GM12878 (cell line): Measurements from ENCODE around the gene ADRA2C. TPM values are rescaled to one million over a fixed set of nuclear protein-coding genes. Genes with fewer than 3 reads are reported as not detected.

Source experiments
- ATAC-seq: fragments of 200-7000 bp; cut with Tn5 transposase; 3 replicates; pipeline ENCODE4 v1.9.1; 2020; ENCODE audit warnings: mild to moderate bottlenecking, moderate library complexity
- BruUV-seq: library from RNA; stranded (reverse); fragments of 400-500 nt; replicated peaks from 2 replicates; lab custom pipeline; 2021; lab: Mats Ljungman, UMichigan
- CTCF ChIA-PET: fragments of 300-600 bp; sonication (Branson Sonifier 250); formaldehyde crosslinking; extraction: SDS; loops from one replicate; lab custom pipeline; 2021; ENCODE audit warnings: inconsistent platforms; lab: Yijun Ruan, JAX
- POLR2A ChIA-PET: fragments of 350-600 bp; formaldehyde crosslinking; extraction: SDS; loops from one replicate; lab custom pipeline; 2021; ENCODE audit warnings: inconsistent platforms; lab: Charles Lee
- RAD21 ChIA-PET: fragments of 300-600 bp; sonication (Branson Sonifier 250); formaldehyde crosslinking; loops from one replicate; lab custom pipeline; 2023; ENCODE audit warnings: antibody characterized with exemption; ENCODE audit not compliant: unreplicated experiment; lab: Charles Lee
- SMC1A ChIA-PET: fragments of 300-600 bp; sonication (Branson Sonifier 250); formaldehyde crosslinking; loops from one replicate; lab custom pipeline; 2023; ENCODE audit not compliant: unreplicated experiment, uncharacterized antibody; lab: Charles Lee
- DNase-seq: peaks from one replicate; pipeline ENCODE4 v3.0.0-alpha.2; 2011; ENCODE audit warnings: low read depth, low spot score
- FAIRE-seq: peaks from 3 replicates; lab custom pipeline; 2011; peaks lifted over from hg19 to GRCh38; lab: Jason Lieb, UNC
- H2AFZ ChIP-seq: 2 replicates; pipeline ENCODE4 v1.6.0; 2011; ENCODE audit warnings: low read depth, low read length, control low read depth; ENCODE audit not compliant: control insufficient read depth
- H3K27ac ChIP-seq: 2 replicates; pipeline ENCODE4 v1.5.1; 2011; ENCODE audit warnings: control low read depth; ENCODE audit not compliant: control insufficient read depth, insufficient read depth
- H3K27me3 ChIP-seq, 2 experiments: replicated peaks in 1 of 2; 2 replicates each; pipeline versions ENCODE4 v1.6.0 to v1.6.1; 2011; ENCODE audit warnings: low read length in 1 of 2; ENCODE audit not compliant: control insufficient read depth in 2 of 2, insufficient read depth in 2 of 2
- H3K36me3 ChIP-seq, 2 experiments: 2 replicates each; pipeline ENCODE4 v1.5.1; 2011; ENCODE audit warnings: low read length in 1 of 2; ENCODE audit not compliant: control insufficient read depth in 2 of 2, insufficient read depth in 2 of 2
- H3K4me1 ChIP-seq: 2 replicates; pipeline ENCODE4 v1.6.1; 2011; ENCODE audit warnings: mild to moderate bottlenecking, low read length, moderate library complexity, mixed read lengths; ENCODE audit not compliant: control insufficient read depth, insufficient read depth
- H3K4me2 ChIP-seq: 2 replicates; pipeline ENCODE4 v1.6.0; 2011; ENCODE audit warnings: control low read depth; ENCODE audit not compliant: control insufficient read depth, insufficient read depth
- H3K4me3 ChIP-seq: fragments of 200-600 bp; sonication (generic); 2 replicates; pipeline ENCODE4 v1.5.1; 2016
- H3K79me2 ChIP-seq: 2 replicates; pipeline ENCODE4 v1.6.0; 2011; ENCODE audit warnings: low read length; ENCODE audit not compliant: control insufficient read depth, insufficient read depth
- H3K9ac ChIP-seq: 2 replicates; pipeline ENCODE4 v1.8.0; 2011; ENCODE audit warnings: low read length, control low read depth, mixed read lengths; ENCODE audit not compliant: control insufficient read depth, insufficient read depth
- H3K9me3 ChIP-seq: replicated peaks from 3 replicates; pipeline ENCODE4 v1.5.1; 2011; ENCODE audit warnings: mild to moderate bottlenecking, low read length; ENCODE audit not compliant: control insufficient read depth, insufficient read depth
- H4K20me1 ChIP-seq: 2 replicates; pipeline ENCODE4 v1.6.0; 2011; ENCODE audit not compliant: control insufficient read depth, insufficient read depth
- BCL11A ChIP-seq: IDR thresholded peaks from 2 replicates; pipeline ENCODE4 v1.6.1; 2011; ENCODE audit warnings: low read depth, low read length
- MTA3 ChIP-seq: IDR thresholded peaks from 2 replicates; pipeline ENCODE4 v1.6.1; 2012; ENCODE audit warnings: low read length, inconsistent platforms, borderline replicate concordance
- NR2C2 ChIP-seq: IDR thresholded peaks from 2 replicates; pipeline ENCODE4 v1.6.1; 2011; ENCODE audit warnings: borderline replicate concordance, low read depth; ENCODE audit not compliant: control insufficient read depth, insufficient read length
- PML ChIP-seq: IDR thresholded peaks from 2 replicates; pipeline ENCODE4 v1.6.1; 2012; ENCODE audit warnings: low read length, inconsistent platforms
- POLR2A ChIP-seq: IDR thresholded peaks from 2 replicates; pipeline ENCODE4 v1.6.1; 2011; ENCODE audit warnings: low read depth, mild to moderate bottlenecking, low read length
- RAD21 ChIP-seq: IDR thresholded peaks from 2 replicates; pipeline ENCODE4 v1.6.1; 2011; ENCODE audit warnings: mild to moderate bottlenecking, low read depth, low read length, moderate library complexity; ENCODE audit not compliant: insufficient read depth
- RAD51 ChIP-seq: fragments of 450-650 bp; IDR thresholded peaks from 2 replicates; pipeline ENCODE4 v1.6.1; 2016; ENCODE audit warnings: moderate library complexity, mild to moderate bottlenecking, inconsistent platforms
- RFX5 ChIP-seq: IDR thresholded peaks from 2 replicates; pipeline ENCODE4 v1.6.1; 2011; ENCODE audit warnings: low read depth, low read length, improper control_type of control experiment
- SPI1 ChIP-seq: IDR thresholded peaks from 2 replicates; pipeline ENCODE4 v1.6.1; 2011; ENCODE audit warnings: low read depth, mild to moderate bottlenecking, low read length, moderate library complexity, borderline replicate concordance; ENCODE audit not compliant: insufficient read depth
- SRF ChIP-seq, 2 experiments: IDR thresholded peaks; 2 replicates each; pipeline ENCODE4 v1.6.1; 2011; ENCODE audit warnings: low read depth in 2 of 2, low read length in 2 of 2, mild to moderate bottlenecking in 1 of 2, moderate library complexity in 1 of 2
- STAT3 ChIP-seq: IDR thresholded peaks from 2 replicates; pipeline ENCODE4 v1.6.1; 2011; ENCODE audit warnings: low read depth, low read length, improper control_type of control experiment
- TCF12 ChIP-seq: IDR thresholded peaks from 2 replicates; pipeline ENCODE4 v1.6.1; 2011; ENCODE audit warnings: low read depth, mild to moderate bottlenecking, low read length
- TCF3 ChIP-seq: IDR thresholded peaks from 2 replicates; pipeline ENCODE4 v1.6.1; 2012; ENCODE audit warnings: low read depth, mild to moderate bottlenecking, low read length, borderline replicate concordance; ENCODE audit not compliant: insufficient read depth
- WGBS: methylation state at CpG from one replicate; pipeline ENCODE4 v1.1.6; 2016; ENCODE audit warnings: low lambda C conversion rate; ENCODE audit not compliant: insufficient replicate concordance, insufficient coverage; ENCODE audit errors: missing lambda C conversion rate; 5-methylcytosine and 5-hydroxymethylcytosine counted together
- in situ Hi-C: fragments of 300-500 bp; cut with MboI; formaldehyde crosslinking; loops from 9 replicates; pipeline ENCODE4 v1.14.3; 2018; ENCODE audit warnings: mixed read lengths
- intact Hi-C: fragments of 100-400 bp; cut with micrococcal nuclease; formaldehyde crosslinking; loops from one replicate; pipeline ENCODE4 v1.14.2; 2022; ENCODE audit not compliant: unreplicated experiment
- polyA plus RNA-seq, 11 experiments: library from polyadenylated mRNA; depleted of rRNA in 4 of 11; unstranded in 6 of 11; stranded (reverse) in 5 of 11; fragments of >200 nt; fragmentation: Nextera tagmentation in 4 of 11; fragmentation: Illumina TruSeq in 1 of 11; extraction: Ambion mirVana in 4 of 11; extraction: Trizol in 1 of 11; gene quantifications; 1 replicate in 1 of 11; 2 replicates in 10 of 11; pipeline versions ENCODE4 v1.2.1 to v1.2.3, GENCODE V29; 2011 to 2016; ENCODE audit warnings: inconsistent platforms in 2 of 11, missing spikeins in 2 of 11, low read depth in 1 of 11
- total RNA-seq, 4 experiments: library from RNA; depleted of rRNA in 3 of 4; stranded (reverse); fragments of >200 nt in 3 of 4; fragmentation: Illumina TruSeq in 1 of 4; extraction: Trizol in 1 of 4; gene quantifications; 2 replicates each; pipeline versions ENCODE4 v1.2.1 to v1.2.3, GENCODE V29; 2013 to 2021

The ADRA2C gene
- total and polyA plus RNA-seq, 10 of the 15 experiments (the other 5 are each of a cell fraction or from before 2014, with no cell fraction given), result 0.15 TPM; not detected in 9

GRCh38 chr4:3781193-3781886 is 15.2 kb downstream of the ADRA2C start (continued):
- TF ChIP-seq POLR2A, result no peak
- TF ChIP-seq, all 136 proteins: peak for 0

- no peak for TF ChIP-seq TCF3
- TF ChIP-seq RFX5, result no peak
- no peak for TF ChIP-seq PML
- TF ChIP-seq BCL11A, result no peak
- no peak for TF ChIP-seq RAD21
- no peak for TF ChIP-seq SPI1
- no peak for TF ChIP-seq TCF12
- no peak for TF ChIP-seq STAT3
- TF ChIP-seq SRF (IDR thresholded peaks at IDR 0.05; ENCODE audit: low read depth in 2 of 2, low read length in 2 of 2), result no peak
- TF ChIP-seq RAD51, result no peak
- no peak for TF ChIP-seq NR2C2
- no peak for TF ChIP-seq MTA3
- WGBS, result 68% methylated on average over 25 of the region's 25 CpGs
- H3K9me3 ChIP-seq, result no peaks in the 10 kb centered on the region
- H3K79me2 ChIP-seq, result no peaks in the 10 kb centered on the region
- DNase-seq (no peak), ATAC-seq (no peak), FAIRE-seq (no peak)
- H3K27ac ChIP-seq, result no peak overlapping the region
- no peak overlapping the region for H3K4me3 ChIP-seq
- in situ Hi-C loops (no loop called here), intact Hi-C loops (no loop called here)
- ChIA-PET RAD21 (no interaction called here), POLR2A (no interaction called here), SMC1A (interaction anchor here (0.7 kb wide), 1 partner anchor 1088 kb away, joined by 3 read pairs; no protein-coding TSS in a partner anchor), CTCF (no interaction called here)
- no peak overlapping the region for H2AFZ ChIP-seq
- no peaks in the 10 kb centered on the region for H3K27me3 ChIP-seq
- H3K4me1 ChIP-seq, result no peaks in the 10 kb centered on the region
- no TSS peak for BruUV-seq
- H3K9ac ChIP-seq, result no peak overlapping the region
- H3K4me2 ChIP-seq, result no peak overlapping the region
- H4K20me1 ChIP-seq, result no peaks in the 10 kb centered on the region
- no peaks in the 10 kb centered on the region for H3K36me3 ChIP-seq
Measured at GRCh38 chr4:3781997-3782930, 16.1 kb downstream of the ADRA2C start.
